HCT116 (cell line): ENCODE results near the gene LMTK3. TPM values are rescaled to one million over a fixed set of nuclear protein-coding genes. Genes with fewer than 3 reads are reported as not detected.

Experiments
- ATAC-seq: fragments of 200-7000 bp; cut with Tn5 transposase; 2 replicates; pipeline ENCODE4 v1.9.1; 2020; ENCODE audit warnings: mild to moderate bottlenecking, moderate library complexity
- BruUV-seq: library from RNA; stranded (reverse); fragments of 400-500 nt; replicated peaks from 2 replicates; lab custom pipeline; 2021; lab: Mats Ljungman, UMichigan
- CTCF ChIA-PET: fragments of 300-600 bp; sonication (Branson Sonifier 250); formaldehyde crosslinking; loops from one replicate; lab custom pipeline; 2021; ENCODE audit warnings: antibody characterized with exemption; lab: Charles Lee
- POLR2A ChIA-PET: fragments of 300-600, 350-600 bp; sonication (Branson Sonifier 250); formaldehyde crosslinking; loops from one replicate; lab custom pipeline; 2021; ENCODE audit warnings: antibody characterized with exemption; lab: Charles Lee
- RAD21 ChIA-PET, 2 experiments: fragments of 300-600 bp; sonication (Branson Sonifier 250); formaldehyde crosslinking; loops; one replicate each; lab custom pipeline; 2023; ENCODE audit warnings: low total read pairs in 2 of 2; ENCODE audit not compliant: uncharacterized antibody in 2 of 2, unreplicated experiment in 2 of 2, low non-redundant PET in 1 of 2; lab: Charles Lee
- DNase-seq: peaks from one replicate; pipeline ENCODE4 v3.0.0-alpha.2; 2010; ENCODE audit warnings: low read depth, low spot score
- H2AFZ ChIP-seq: fragments of 200-600 bp; shearing (Covaris generic), sonication (generic); 2 replicates; pipeline ENCODE4 v1.6.1; 2017; ENCODE audit warnings: low read depth, mixed run types, mixed read lengths, antibody characterized with exemption, low read length; ENCODE audit not compliant: poor library complexity, severe bottlenecking
- H3K27ac ChIP-seq: 2 replicates; pipeline ENCODE4 v1.5.1; 2012; ENCODE audit warnings: low read depth, low read length
- H3K27me3 ChIP-seq: fragments of 200-600 bp; sonication (generic); 2 replicates; pipeline ENCODE4 v1.6.1; 2016; ENCODE audit warnings: mixed run types, low read length, mixed read lengths; ENCODE audit not compliant: insufficient read depth
- H3K36me3 ChIP-seq, 2 experiments: fragments of 200-500 bp in 1 of 2; fragments of 200-600 bp in 1 of 2; sonication (Bioruptor generic) in 1 of 2; sonication (generic) in 1 of 2; 2 replicates each; pipeline versions ENCODE4 v1.5.1 to v1.6.1; 2014 to 2016; ENCODE audit warnings: low read length in 2 of 2, inconsistent platforms in 1 of 2, mixed read lengths in 1 of 2, mixed run types in 1 of 2; ENCODE audit not compliant: insufficient read depth in 2 of 2, control insufficient read depth in 1 of 2
- H3K4me1 ChIP-seq, 2 experiments: fragments of 200-600 bp in 1 of 2; sonication (generic) in 1 of 2; 2 replicates each; pipeline versions ENCODE4 v1.5.1 to v1.6.1; 2012 to 2017; ENCODE audit warnings: low read length in 2 of 2, inconsistent platforms in 1 of 2, mild to moderate bottlenecking in 1 of 2, mixed read lengths in 1 of 2, mixed run types in 1 of 2, moderate library complexity in 1 of 2; ENCODE audit not compliant: insufficient read depth in 2 of 2, control insufficient read depth in 1 of 2
- H3K4me2 ChIP-seq: fragments of 200-600 bp; sonication (generic); 2 replicates; pipeline ENCODE4 v1.6.1; 2017; ENCODE audit warnings: mixed run types, low read length, mixed read lengths
- H3K4me3 ChIP-seq, 2 experiments: fragments of 200-600 bp in 1 of 2; sonication (generic) in 1 of 2; replicated peaks in 1 of 2; 2 replicates each; pipeline ENCODE4 v1.5.1; 2011 to 2016; ENCODE audit warnings: low read length in 2 of 2, control low read depth in 1 of 2, low read depth in 1 of 2, mild to moderate bottlenecking in 1 of 2, mixed read lengths in 1 of 2, mixed run types in 1 of 2
- H3K79me2 ChIP-seq: fragments of 200-600 bp; sonication (generic); 2 replicates; pipeline ENCODE4 v1.6.1; 2017; ENCODE audit warnings: mild to moderate bottlenecking, mixed run types, low read length, moderate library complexity, mixed read lengths; ENCODE audit not compliant: insufficient read depth
- H3K9ac ChIP-seq: fragments of 200-600 bp; sonication (generic); 2 replicates; pipeline ENCODE4 v1.6.1; 2016; ENCODE audit warnings: low read length, mixed read lengths
- H3K9me2 ChIP-seq: fragments of 200-600 bp; sonication (generic), shearing (Covaris generic); 2 replicates; pipeline ENCODE4 v1.6.1; 2017; ENCODE audit warnings: mixed run types, mild to moderate bottlenecking, moderate library complexity; ENCODE audit not compliant: insufficient read depth
- H3K9me3 ChIP-seq, 2 experiments: fragments of 200-500 bp in 1 of 2; fragments of 200-600 bp in 1 of 2; sonication (Bioruptor generic) in 1 of 2; sonication (generic) in 1 of 2; 2 replicates each; pipeline ENCODE4 v1.6.1; 2014 to 2017; ENCODE audit warnings: low read length in 2 of 2, mixed read lengths in 2 of 2, inconsistent platforms in 1 of 2, low read depth in 1 of 2, mild to moderate bottlenecking in 1 of 2, mixed run types in 1 of 2, moderate library complexity in 1 of 2; ENCODE audit not compliant: control insufficient read depth in 1 of 2, insufficient read depth in 1 of 2
- H4K20me1 ChIP-seq: fragments of 200-600 bp; sonication (generic), shearing (Covaris generic); 2 replicates; pipeline ENCODE4 v1.6.1; 2017; ENCODE audit warnings: mixed run types, mild to moderate bottlenecking, moderate library complexity; ENCODE audit not compliant: insufficient read depth
- CBX3 ChIP-seq: IDR thresholded peaks from 2 replicates; pipeline ENCODE4 v1.6.1; 2012; ENCODE audit warnings: low read depth
- CEBPB ChIP-seq: IDR thresholded peaks from 2 replicates; pipeline ENCODE4 v1.6.1; 2012; ENCODE audit warnings: low read depth
- EGR1 ChIP-seq: IDR thresholded peaks from 2 replicates; pipeline ENCODE4 v1.6.1; 2012; ENCODE audit warnings: low read depth
- ELF1 ChIP-seq: IDR thresholded peaks from 2 replicates; pipeline ENCODE4 v1.6.1; 2012; ENCODE audit warnings: low read depth, borderline replicate concordance
- EZH2 ChIP-seq: fragments of 200-600 bp; sonication (generic); IDR thresholded peaks from 2 replicates; pipeline ENCODE4 v1.6.1; 2017; ENCODE audit warnings: antibody characterized with exemption, mixed run types
- EZH2phosphoT487 ChIP-seq: fragments of 200-600 bp; IDR thresholded peaks from 2 replicates; pipeline ENCODE4 v1.6.1; 2018; ENCODE audit warnings: antibody characterized with exemption, borderline replicate concordance
- FOSL1 ChIP-seq: IDR thresholded peaks from 2 replicates; pipeline ENCODE4 v1.6.1; 2012; ENCODE audit warnings: low read depth
- JUND ChIP-seq: IDR thresholded peaks from 2 replicates; pipeline ENCODE4 v1.6.1; 2012
- POLR2AphosphoS5 ChIP-seq: IDR thresholded peaks from 2 replicates; pipeline ENCODE4 v1.6.1; 2011; ENCODE audit warnings: mild to moderate bottlenecking, low read depth, low read length, moderate library complexity
- RAD21 ChIP-seq: IDR thresholded peaks from 2 replicates; pipeline ENCODE4 v1.6.1; 2012; ENCODE audit warnings: low read depth, mild to moderate bottlenecking
- SIN3A ChIP-seq: IDR thresholded peaks from 2 replicates; pipeline ENCODE4 v1.6.1; 2012; ENCODE audit warnings: low read depth
- SP1 ChIP-seq: IDR thresholded peaks from 2 replicates; pipeline ENCODE4 v1.6.1; 2012; ENCODE audit warnings: low read depth
- SRF ChIP-seq: IDR thresholded peaks from 2 replicates; pipeline ENCODE4 v1.6.1; 2012; ENCODE audit warnings: low read depth
- TCF7L2 ChIP-seq: IDR thresholded peaks from 2 replicates; pipeline ENCODE4 v1.7.0; 2011; ENCODE audit warnings: borderline replicate concordance, inconsistent platforms; ENCODE audit not compliant: insufficient read depth, insufficient read length; ENCODE audit errors: extremely low read depth
- YY1 ChIP-seq: IDR thresholded peaks from 2 replicates; pipeline ENCODE4 v1.6.1; 2011; ENCODE audit warnings: low read length, low read depth, moderate library complexity, mild to moderate bottlenecking; ENCODE audit not compliant: insufficient replicate concordance; ENCODE audit errors: extremely low read depth
- ZFX ChIP-seq: fragments of 450-650 bp; IDR thresholded peaks from 2 replicates; pipeline ENCODE4 v1.6.1; 2017
- ZNF274 ChIP-seq: fragments of 200-500 bp; sonication (Bioruptor generic); IDR thresholded peaks from 2 replicates; pipeline ENCODE4 v1.6.1; 2014; ENCODE audit warnings: mild to moderate bottlenecking, low read depth, low read length, inconsistent platforms
- intact Hi-C: fragments of 100-400 bp; cut with micrococcal nuclease; formaldehyde crosslinking; loops from 2 replicates; pipeline ENCODE4 v1.10.0; 2022
- total RNA-seq: library from RNA; stranded (reverse); gene quantifications from one replicate; pipeline ENCODE4 v1.2.1, GENCODE V29; 2021; ENCODE audit not compliant: unreplicated experiment
- TF ChIP-seq, protein P1 (sequence below), 3 experiments: fragments of 200-600 bp in 1 of 3; sonication (generic) in 1 of 3; IDR thresholded peaks in 2 of 3; conservative IDR thresholded peaks in 1 of 3; 2 replicates each; pipeline ENCODE4 v1.5.1; 2012 to 2017; ENCODE audit warnings: low read depth in 2 of 3, low read length in 2 of 3, antibody characterized with exemption in 1 of 3, borderline replicate concordance in 1 of 3, control low read depth in 1 of 3, mild to moderate bottlenecking in 1 of 3, mixed read lengths in 1 of 3, mixed run types in 1 of 3, moderate library complexity in 1 of 3; ENCODE audit not compliant: insufficient read depth in 1 of 3
- TF ChIP-seq, protein P2 (sequence below): IDR thresholded peaks from 2 replicates; pipeline ENCODE4 v1.6.1; 2011; ENCODE audit warnings: mild to moderate bottlenecking, low read length, moderate library complexity; ENCODE audit not compliant: insufficient replicate concordance; ENCODE audit errors: extremely low read depth

The LMTK3 gene
- total RNA-seq, 1 experiment from 2014 or later: 19.9 TPM

- TF ChIP-seq, protein P1, sequence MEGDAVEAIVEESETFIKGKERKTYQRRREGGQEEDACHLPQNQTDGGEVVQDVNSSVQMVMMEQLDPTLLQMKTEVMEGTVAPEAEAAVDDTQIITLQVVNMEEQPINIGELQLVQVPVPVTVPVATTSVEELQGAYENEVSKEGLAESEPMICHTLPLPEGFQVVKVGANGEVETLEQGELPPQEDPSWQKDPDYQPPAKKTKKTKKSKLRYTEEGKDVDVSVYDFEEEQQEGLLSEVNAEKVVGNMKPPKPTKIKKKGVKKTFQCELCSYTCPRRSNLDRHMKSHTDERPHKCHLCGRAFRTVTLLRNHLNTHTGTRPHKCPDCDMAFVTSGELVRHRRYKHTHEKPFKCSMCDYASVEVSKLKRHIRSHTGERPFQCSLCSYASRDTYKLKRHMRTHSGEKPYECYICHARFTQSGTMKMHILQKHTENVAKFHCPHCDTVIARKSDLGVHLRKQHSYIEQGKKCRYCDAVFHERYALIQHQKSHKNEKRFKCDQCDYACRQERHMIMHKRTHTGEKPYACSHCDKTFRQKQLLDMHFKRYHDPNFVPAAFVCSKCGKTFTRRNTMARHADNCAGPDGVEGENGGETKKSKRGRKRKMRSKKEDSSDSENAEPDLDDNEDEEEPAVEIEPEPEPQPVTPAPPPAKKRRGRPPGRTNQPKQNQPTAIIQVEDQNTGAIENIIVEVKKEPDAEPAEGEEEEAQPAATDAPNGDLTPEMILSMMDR (IDR thresholded peaks at IDR 0.05 in 2 of 3, conservative IDR thresholded peaks at IDR 0.05 in 1 of 3; ENCODE audit: borderline replicate concordance in 1 of 3, insufficient read depth in 1 of 3, low read depth in 2 of 3, low read length in 2 of 3): peak; percentile 56 to 74 (median 70); a peak in 5 of 6 replicates
These were observed 66.4 kb downstream of the LMTK3 start (continued) for GRCh38 chr19:48445256-48445605.

GRCh38 chr19:48444936-48445200, 66.8 kb downstream of the LMTK3 start:
- Histone ChIP-seq H3K9me3 (no peaks in the 10 kb centered on the region), H3K9ac (peak overlapping the region; percentile 98), H3K36me3 (peaks cover 15 to 27% of the 10 kb centered on the region in 2 experiments), H3K4me2 (peak overlapping the region; percentile 83), H2AFZ (no peak overlapping the region), H3K4me1 (peaks cover 8 to 20% of the 10 kb centered on the region in 2 experiments), H3K79me2 (peaks cover 40% of the 10 kb centered on the region), H3K27ac (peak overlapping the region; percentile 85), H3K27me3 (no peaks in the 10 kb centered on the region), H3K9me2 (no peaks in the 10 kb centered on the region), H4K20me1 (no peaks in the 10 kb centered on the region; the same call in 1 of the 2 replicates), H3K4me3 (peak overlapping the region; percentile 73 to 99)
- TF ChIP-seq, protein P2, sequence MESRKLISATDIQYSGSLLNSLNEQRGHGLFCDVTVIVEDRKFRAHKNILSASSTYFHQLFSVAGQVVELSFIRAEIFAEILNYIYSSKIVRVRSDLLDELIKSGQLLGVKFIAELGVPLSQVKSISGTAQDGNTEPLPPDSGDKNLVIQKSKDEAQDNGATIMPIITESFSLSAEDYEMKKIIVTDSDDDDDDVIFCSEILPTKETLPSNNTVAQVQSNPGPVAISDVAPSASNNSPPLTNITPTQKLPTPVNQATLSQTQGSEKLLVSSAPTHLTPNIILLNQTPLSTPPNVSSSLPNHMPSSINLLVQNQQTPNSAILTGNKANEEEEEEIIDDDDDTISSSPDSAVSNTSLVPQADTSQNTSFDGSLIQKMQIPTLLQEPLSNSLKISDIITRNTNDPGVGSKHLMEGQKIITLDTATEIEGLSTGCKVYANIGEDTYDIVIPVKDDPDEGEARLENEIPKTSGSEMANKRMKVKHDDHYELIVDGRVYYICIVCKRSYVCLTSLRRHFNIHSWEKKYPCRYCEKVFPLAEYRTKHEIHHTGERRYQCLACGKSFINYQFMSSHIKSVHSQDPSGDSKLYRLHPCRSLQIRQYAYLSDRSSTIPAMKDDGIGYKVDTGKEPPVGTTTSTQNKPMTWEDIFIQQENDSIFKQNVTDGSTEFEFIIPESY: no peak
- TF ChIP-seq CEBPB (no peak), EZH2 (no peak), ZNF274 (no peak), ZFX (no peak), SIN3A (no peak), SP1 (no peak), EZH2phosphoT487 (no peak), SRF (no peak), TCF7L2 (no peak), YY1 (no peak), POLR2AphosphoS5 (no peak), JUND (no peak), EGR1 (no peak), ELF1 (no peak), CBX3 (no peak), RAD21 (no peak), FOSL1 (no peak)
- TF ChIP-seq, protein P1 (IDR thresholded peaks at IDR 0.05 in 2 of 3, conservative IDR thresholded peaks at IDR 0.05 in 1 of 3; ENCODE audit: borderline replicate concordance in 1 of 3, insufficient read depth in 1 of 3, low read depth in 2 of 3, low read length in 2 of 3): no peak
- no TSS peak for BruUV-seq
- intact Hi-C loops: no loop called here
- ChIA-PET POLR2A (no interaction called here), RAD21 (no interaction called here), CTCF (interaction anchor here (1.0 to 1.9 kb wide), 4 partner anchors 8 to 139 kb away, joined by 4 to 8 read pairs (median 6); no protein-coding TSS in a partner anchor)
- DNase-seq: no peak
- ATAC-seq: no peak
